Activated CD8-positive, alpha-beta memory T cell treated with anti-CD3 and anti-CD28 coated beads for 36 hours (primary cell): ENCODE data around the gene GNG12. TPM values are rescaled to one million over a fixed set of nuclear protein-coding genes. Genes with fewer than 3 reads are reported as not detected.

Experiments
- CTCF ChIA-PET: fragments of 350-600 bp; sonication (Branson Sonifier 250); formaldehyde crosslinking; loops from one replicate; lab custom pipeline; 2021; ENCODE audit warnings: antibody characterized with exemption; lab: Charles Lee
- POLR2A ChIA-PET: fragments of 350-600 bp; sonication (Branson Sonifier 250); formaldehyde crosslinking; loops from one replicate; lab custom pipeline; 2021; ENCODE audit warnings: antibody characterized with exemption; lab: Charles Lee
- total RNA-seq, 2 experiments: library from RNA; stranded (reverse); gene quantifications; one replicate each; pipeline ENCODE4 v1.2.3, GENCODE V29; 2021

GNG12 gene
- total RNA-seq, 2 experiments from 2014 or later, result 0.27 to 0.34 TPM

GRCh38 chr1:67766141-67766978 is 66.9 kb downstream of the GNG12 start:
- POLR2A ChIA-PET, result interaction anchor here (0.7 kb wide), 1 partner anchor 467 kb away, joined by 5 read pairs; no protein-coding TSS in a partner anchor
- CTCF ChIA-PET, result interaction anchor here (0.6 to 1.7 kb wide), 7 partner anchors 9 to 777 kb away, joined by 3 to 4 read pairs (median 3); no protein-coding TSS in a partner anchor

GRCh38 chr1:67764633-67765032 is 68.6 kb downstream of the GNG12 start:
- ChIA-PET CTCF (interaction anchor here (1.1 to 1.7 kb wide), 2 partner anchors 67 to 352 kb away, joined by 3 to 4 read pairs; no protein-coding TSS in a partner anchor), POLR2A (no interaction called here)

- ChIA-PET POLR2A (no interaction called here), CTCF (interaction anchor here (1.2 to 4.3 kb wide), 2 partner anchors 10 to 202 kb away, joined by 3 to 56 read pairs; no protein-coding TSS in a partner anchor)
Observed at GRCh38 chr1:67761730-67762129, 71.5 kb downstream of the GNG12 start.

- ChIA-PET POLR2A (no interaction called here), CTCF (interaction anchor here (0.9 to 4.3 kb wide), 9 partner anchors 11 to 228 kb away, joined by 3 to 56 read pairs (median 4); no protein-coding TSS in a partner anchor)
Observed at GRCh38 chr1:67761091-67761490, 72.2 kb downstream of the GNG12 start.

- CTCF ChIA-PET, result interaction anchor here (0.6 to 4.3 kb wide), 18 partner anchors 8 to 259 kb away, joined by 3 to 56 read pairs (median 4); no protein-coding TSS in a partner anchor
- POLR2A ChIA-PET, result interaction anchor here (1.5 kb wide), 1 partner anchor 76 kb away, joined by 5 read pairs; no protein-coding TSS in a partner anchor
Observed at GRCh38 chr1:67760030-67760821, 73.0 kb downstream of the GNG12 start.

- ChIA-PET POLR2A (interaction anchor here (1.5 kb wide), 1 partner anchor 75 kb away, joined by 5 read pairs; no protein-coding TSS in a partner anchor), CTCF (interaction anchor here (1.1 to 4.3 kb wide), 11 partner anchors 9 to 227 kb away, joined by 3 to 56 read pairs (median 5); no protein-coding TSS in a partner anchor)
Observed at GRCh38 chr1:67759692-67760029, 73.6 kb downstream of the GNG12 start.

GRCh38 chr1:67759066-67759465 is 74.2 kb downstream of the GNG12 start:
- ChIA-PET CTCF (interaction anchor here (2.3 to 4.3 kb wide), 2 partner anchors 187 to 199 kb away, joined by 21 to 56 read pairs; no protein-coding TSS in a partner anchor), POLR2A (interaction anchor here (1.5 kb wide), 1 partner anchor 75 kb away, joined by 5 read pairs; no protein-coding TSS in a partner anchor)

GRCh38 chr1:67755619-67756018 is 77.6 kb downstream of the GNG12 start:
- CTCF ChIA-PET, result no interaction called here
- POLR2A ChIA-PET, result no interaction called here

- POLR2A ChIA-PET, result no interaction called here
- CTCF ChIA-PET, result no interaction called here
Observed at GRCh38 chr1:67755160-67755559, 78.1 kb downstream of the GNG12 start.

- ChIA-PET CTCF (no interaction called here), POLR2A (no interaction called here)
Observed at GRCh38 chr1:67754526-67754920, 78.7 kb downstream of the GNG12 start.

- ChIA-PET POLR2A (no interaction called here), CTCF (no interaction called here)
Observed at GRCh38 chr1:67753776-67754525, 79.3 kb downstream of the GNG12 start.

GRCh38 chr1:67752306-67752705 is 81.0 kb downstream of the GNG12 start:
- CTCF ChIA-PET, result no interaction called here
- POLR2A ChIA-PET, result no interaction called here

GRCh38 chr1:67750691-67751054 is 82.6 kb downstream of the GNG12 start:
- CTCF ChIA-PET, result interaction anchor here (1.5 kb wide), 1 partner anchor 10 kb away, joined by 4 read pairs; no protein-coding TSS in a partner anchor
- POLR2A ChIA-PET, result no interaction called here

GRCh38 chr1:67749844-67750690 is 83.2 kb downstream of the GNG12 start:
- CTCF ChIA-PET, result interaction anchor here (1.5 kb wide), 1 partner anchor 10 kb away, joined by 4 read pairs; no protein-coding TSS in a partner anchor
- POLR2A ChIA-PET, result no interaction called here

- ChIA-PET CTCF (no interaction called here), POLR2A (no interaction called here)
Observed at GRCh38 chr1:67749263-67749843, 83.9 kb downstream of the GNG12 start.

- POLR2A ChIA-PET, result no interaction called here
- CTCF ChIA-PET, result no interaction called here
Observed at GRCh38 chr1:67748630-67749029, 84.6 kb downstream of the GNG12 start.
